Measurements from ENCODE around the gene EHBP1. TPM values are rescaled to one million over a fixed set of nuclear protein-coding genes. Genes with fewer than 3 reads are reported as not detected.
A peak's percentile ranks its signal among the peaks of the same experiment; 100 is the strongest.

The EHBP1 gene
- total and polyA plus RNA-seq, 2 donors (not counting 1 experiment from before 2014, with no cell fraction given) = 129 to 191 TPM

GRCh38 chr2:62793213-62793612, 87.7 kb downstream of the EHBP1 start:
- Histone ChIP-seq H3K27ac (ENCODE audit: insufficient read depth, low read length) (no peak overlapping the region), H3K79me2 (ENCODE audit: control insufficient read depth, insufficient read depth, low read length) (peaks cover 22% of the 10 kb centered on the region), H3K27me3 (ENCODE audit: control insufficient read depth, insufficient read depth, low read length) (no peaks in the 10 kb centered on the region), H3K36me3 (ENCODE audit: control insufficient read depth, insufficient read depth, low read length) (no peaks in the 10 kb centered on the region), H2AFZ (ENCODE audit: low read length) (no peak overlapping the region), H3K4me3 (replicated peaks in 1 of 4; ENCODE audit: control extremely low read depth in 1 of 4, insufficient read depth in 1 of 4, low read depth in 3 of 4, low read length in 4 of 4) (no peak overlapping the region), H3K4me2 (ENCODE audit: extremely low read depth, insufficient read depth, low read length) (no peak overlapping the region), H3K9ac (ENCODE audit: insufficient read depth, low read length) (no peak overlapping the region), H3K9me3 (ENCODE audit: control insufficient read depth, insufficient read depth, low read depth, low read length) (no peaks in the 10 kb centered on the region), H3K4me1 (ENCODE audit: control insufficient read depth, extremely low read depth, insufficient read depth, low read length) (no peaks in the 10 kb centered on the region), H4K20me1 (ENCODE audit: control insufficient read depth, extremely low read depth, insufficient read depth, low read length) (peaks cover 2% of the 10 kb centered on the region)
- DNase-seq (ENCODE audit: low read depth in 2 of 2) = no peak
- TF ChIP-seq EZH2 (IDR thresholded peaks at IDR 0.05; ENCODE audit: low read length, missing control alignments) (no peak), CTCF (conservative IDR thresholded peaks at IDR 0.05 in 1 of 2, IDR thresholded peaks at IDR 0.05 in 1 of 2; ENCODE audit: low read depth in 1 of 2, low read length in 2 of 2) (no peak)

GRCh38 chr2:62794791-62795190, 89.3 kb downstream of the EHBP1 start:
- H3K9ac ChIP-seq (ENCODE audit: insufficient read depth, low read length) = no peak overlapping the region
- no peak overlapping the region for H3K4me3 ChIP-seq (replicated peaks in 1 of 4; ENCODE audit: control extremely low read depth in 1 of 4, insufficient read depth in 1 of 4, low read depth in 3 of 4, low read length in 4 of 4)
- H3K79me2 ChIP-seq (ENCODE audit: control insufficient read depth, insufficient read depth, low read length) = peaks cover 18% of the 10 kb centered on the region
- no peaks in the 10 kb centered on the region for H3K36me3 ChIP-seq (ENCODE audit: control insufficient read depth, insufficient read depth, low read length)
- no peak overlapping the region for H2AFZ ChIP-seq (ENCODE audit: low read length)
- no peaks in the 10 kb centered on the region for H3K4me1 ChIP-seq (ENCODE audit: control insufficient read depth, extremely low read depth, insufficient read depth, low read length)
- no peaks in the 10 kb centered on the region for H3K9me3 ChIP-seq (ENCODE audit: control insufficient read depth, insufficient read depth, low read depth, low read length)
- no peak for TF ChIP-seq EZH2 (IDR thresholded peaks at IDR 0.05; ENCODE audit: low read length, missing control alignments)
- no peak for TF ChIP-seq CTCF (conservative IDR thresholded peaks at IDR 0.05 in 1 of 2, IDR thresholded peaks at IDR 0.05 in 1 of 2; ENCODE audit: low read depth in 1 of 2, low read length in 2 of 2)
- H3K4me2 ChIP-seq (ENCODE audit: extremely low read depth, insufficient read depth, low read length) = peak overlapping the region; percentile 19
- H3K27me3 ChIP-seq (ENCODE audit: control insufficient read depth, insufficient read depth, low read length) = no peaks in the 10 kb centered on the region
- DNase-seq (ENCODE audit: low read depth in 2 of 2) = peak; percentile 67 to 77
- H4K20me1 ChIP-seq (ENCODE audit: control insufficient read depth, extremely low read depth, insufficient read depth, low read length) = peaks cover 2% of the 10 kb centered on the region
- no peak overlapping the region for H3K27ac ChIP-seq (ENCODE audit: insufficient read depth, low read length)

- H3K4me2 ChIP-seq (ENCODE audit: extremely low read depth, insufficient read depth, low read length) = no peak overlapping the region
- no peak overlapping the region for H3K27ac ChIP-seq (ENCODE audit: insufficient read depth, low read length)
- no peak overlapping the region for H3K9ac ChIP-seq (ENCODE audit: insufficient read depth, low read length)
- H3K79me2 ChIP-seq (ENCODE audit: control insufficient read depth, insufficient read depth, low read length) = peaks cover 16% of the 10 kb centered on the region
- no peaks in the 10 kb centered on the region for H3K36me3 ChIP-seq (ENCODE audit: control insufficient read depth, insufficient read depth, low read length)
- no peak overlapping the region for H3K4me3 ChIP-seq (replicated peaks in 1 of 4; ENCODE audit: control extremely low read depth in 1 of 4, insufficient read depth in 1 of 4, low read depth in 3 of 4, low read length in 4 of 4)
- peaks cover 2% of the 10 kb centered on the region for H4K20me1 ChIP-seq (ENCODE audit: control insufficient read depth, extremely low read depth, insufficient read depth, low read length)
- no peak for DNase-seq (ENCODE audit: low read depth in 2 of 2)
- no peaks in the 10 kb centered on the region for H3K27me3 ChIP-seq (ENCODE audit: control insufficient read depth, insufficient read depth, low read length)
- H2AFZ ChIP-seq (ENCODE audit: low read length) = no peak overlapping the region
- TF ChIP-seq EZH2 (IDR thresholded peaks at IDR 0.05; ENCODE audit: low read length, missing control alignments) (no peak), CTCF (conservative IDR thresholded peaks at IDR 0.05 in 1 of 2, IDR thresholded peaks at IDR 0.05 in 1 of 2; ENCODE audit: low read depth in 1 of 2, low read length in 2 of 2) (no peak)
- no peaks in the 10 kb centered on the region for H3K9me3 ChIP-seq (ENCODE audit: control insufficient read depth, insufficient read depth, low read depth, low read length)
- H3K4me1 ChIP-seq (ENCODE audit: control insufficient read depth, extremely low read depth, insufficient read depth, low read length) = no peaks in the 10 kb centered on the region
These were observed 89.8 kb downstream of the EHBP1 start for GRCh38 chr2:62795341-62795740.

Measured in fibroblast of lung (primary cell).